NCI-H2171 (cell line): ENCODE measurements around the gene RIPK1.
A peak's percentile ranks its signal among the peaks of the same experiment; 100 is the strongest.
"Not testable (repeated sequence)": the region's sequence is repeated elsewhere in the genome, so short reads cannot be mapped to it uniquely, and the experiment has no call there.

Source experiments
- DNase-seq: peaks from one replicate; lab custom pipeline; 2025; lab: John Stamatoyannopoulos, UW

Gene RIPK1

DNA sequence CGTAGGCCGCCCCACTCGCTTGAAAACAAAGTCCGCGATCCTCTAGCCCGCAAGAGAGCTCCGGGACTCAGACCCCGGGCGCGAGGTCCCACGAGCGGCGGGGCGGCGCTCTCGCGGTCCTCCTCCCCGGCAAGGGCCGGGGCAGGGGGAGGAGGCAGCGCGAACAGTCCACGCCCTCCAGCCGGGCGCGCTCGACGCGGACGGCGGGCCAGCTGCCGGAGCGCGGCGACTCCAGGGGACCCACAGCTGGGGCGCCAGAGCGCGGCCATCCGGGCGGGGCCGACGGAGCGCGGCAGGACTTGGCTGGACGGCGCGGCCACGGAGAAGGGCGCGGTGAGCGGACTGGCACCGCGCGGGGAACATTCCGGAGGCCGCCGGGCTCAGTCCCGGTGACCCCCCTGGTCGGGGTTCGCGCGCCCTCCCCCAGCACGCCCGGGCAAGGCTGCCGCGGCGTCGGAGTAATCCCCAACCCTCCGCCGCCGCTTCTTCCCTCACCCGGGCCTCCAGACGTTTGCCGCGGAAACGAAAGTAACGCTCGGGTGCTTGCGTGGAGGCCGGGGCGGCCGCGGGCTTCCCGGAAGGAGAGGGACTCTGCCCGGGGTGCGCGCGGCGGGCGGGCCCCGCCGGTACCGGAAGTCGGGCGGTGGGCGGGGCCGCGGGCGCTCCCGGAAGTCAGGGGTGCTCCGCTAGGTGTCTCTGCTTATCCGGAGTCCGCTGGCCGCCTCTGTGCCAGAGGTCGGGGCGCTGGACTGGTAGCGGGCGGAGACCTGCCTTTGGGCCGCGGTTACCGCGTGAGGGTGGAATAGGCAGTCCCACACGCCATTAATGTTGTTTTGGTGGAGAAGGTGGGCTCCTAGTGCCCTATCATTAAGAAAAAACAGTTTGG lies at the start of gene RIPK1:
Gene RIPK1, plus strand, starts transcription at position 166 of the 886 bp plus-strand sequence. CDS start 8,330 bp downstream, outside the sequence.
- peak; percentile 89 for DNase-seq

DNA sequence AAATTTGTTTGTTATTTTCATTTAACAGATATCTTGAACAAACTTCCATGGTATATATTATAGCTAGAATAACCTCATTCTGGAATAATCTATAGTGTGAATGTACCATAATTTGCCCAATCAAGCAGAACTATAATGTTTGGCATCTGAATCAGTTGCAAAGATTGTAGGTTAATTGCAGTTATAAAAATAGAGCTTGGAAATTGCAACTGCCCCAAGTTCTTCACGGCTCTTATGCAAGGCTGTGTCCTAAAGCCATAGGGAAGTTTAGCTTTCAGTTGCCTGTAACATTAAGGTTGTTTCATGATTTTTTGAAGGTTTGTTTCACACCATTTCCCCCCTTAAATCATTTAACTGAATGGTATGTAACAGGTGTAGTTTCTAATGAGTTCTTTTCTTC lies 49.2 kb upstream of the RIPK1 start:
- DNase-seq = no peak

DNA sequence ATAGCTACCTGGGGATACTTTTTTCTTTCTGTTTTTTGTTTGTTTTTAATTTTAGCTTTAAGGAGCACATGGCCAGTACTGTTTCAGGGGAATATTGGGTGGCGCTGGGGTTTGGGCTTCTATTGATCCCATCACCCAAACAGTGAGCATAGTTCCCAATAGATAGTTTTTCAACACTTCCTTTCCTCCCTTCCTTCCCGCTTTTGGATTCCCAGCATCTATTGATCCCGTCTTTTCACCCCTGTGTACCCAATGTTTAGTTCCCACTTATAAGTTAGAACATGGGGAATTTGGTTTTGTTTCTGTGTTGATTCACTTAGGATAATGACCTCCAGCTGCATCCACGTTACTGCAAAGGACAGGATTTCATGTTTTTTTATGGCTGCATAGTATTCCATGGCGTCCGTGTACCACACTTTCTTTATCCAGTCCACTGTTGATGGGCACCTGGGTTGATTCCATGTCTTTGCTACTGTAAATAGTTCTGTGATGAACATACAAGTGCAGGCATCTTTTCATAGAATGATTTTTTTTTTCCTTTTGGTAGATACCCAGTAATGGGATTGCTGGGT lies 48.5 kb upstream of the RIPK1 start:
- DNase-seq = no peak

DNA sequence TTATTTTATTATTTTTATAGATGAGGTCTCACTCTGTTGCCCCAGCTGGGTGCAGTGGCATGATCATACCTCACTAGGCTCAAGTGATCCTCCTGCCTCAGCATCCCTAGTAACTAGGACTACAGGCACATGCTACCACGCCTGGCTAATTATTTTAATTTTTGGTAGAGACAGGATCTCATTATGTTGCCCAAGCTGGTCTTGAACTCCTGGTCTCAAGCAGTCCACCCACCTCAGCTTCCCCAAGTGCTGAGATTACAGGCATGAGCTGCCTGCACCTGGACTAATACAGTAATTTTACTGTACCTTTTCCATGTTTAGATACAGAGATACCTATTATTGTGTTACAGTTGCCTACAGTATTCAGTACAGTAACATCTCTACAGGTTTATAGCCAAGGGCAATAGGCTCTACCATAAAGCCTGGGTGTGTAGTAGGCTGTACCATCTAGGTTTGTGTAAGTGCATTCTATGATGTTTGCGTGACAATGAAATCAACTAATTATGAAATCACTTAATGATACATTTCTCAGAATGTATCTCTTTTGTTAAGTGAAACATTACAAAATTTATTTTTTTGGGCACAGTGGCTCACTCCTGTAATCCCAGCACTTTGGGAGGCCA lies 47.2 kb upstream of the RIPK1 start:
- DNase-seq = not testable (repeated sequence)

DNA sequence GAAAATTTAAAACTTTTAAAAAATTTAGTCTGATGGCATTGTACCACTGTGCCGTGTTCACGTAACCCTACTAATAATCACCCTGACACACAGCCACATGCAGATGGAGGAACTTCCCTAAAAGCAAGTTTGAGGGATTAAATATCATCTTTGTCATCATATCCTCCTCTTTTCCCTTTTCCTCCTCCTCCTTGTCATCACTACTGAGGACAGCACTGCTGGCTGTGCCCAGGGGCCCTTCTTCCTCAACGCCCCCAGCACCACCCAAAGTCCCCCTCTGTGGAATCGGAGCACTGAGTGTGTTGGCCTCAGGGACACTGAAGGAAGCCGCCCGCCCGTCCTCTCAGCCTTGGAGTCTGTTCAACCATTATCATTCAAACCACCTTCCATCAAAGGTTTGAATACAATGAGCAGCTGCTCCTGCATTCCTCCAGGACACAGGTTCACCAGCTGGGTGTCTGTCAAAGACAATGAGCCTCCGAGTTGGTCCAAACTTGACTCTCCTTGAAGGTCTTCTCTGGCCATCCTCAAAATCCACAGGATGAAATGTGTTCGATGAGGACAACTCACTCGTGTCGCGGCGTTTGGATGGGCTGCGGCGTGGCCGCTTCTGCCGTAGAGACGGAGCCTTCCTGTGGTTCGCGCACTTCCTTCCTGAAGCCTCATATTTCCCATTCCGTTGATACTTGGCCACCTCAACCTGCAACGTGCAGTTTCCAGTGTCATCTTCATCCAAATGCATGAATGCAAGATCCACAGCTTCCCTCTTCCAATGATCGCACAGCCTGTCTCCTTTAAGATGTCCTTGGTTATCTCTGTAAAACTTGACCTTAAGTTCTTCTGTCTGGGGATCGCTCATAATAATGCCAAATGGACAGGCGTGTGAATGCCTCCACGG lies 45.3 kb upstream of the RIPK1 start:
- no peak for DNase-seq

DNA sequence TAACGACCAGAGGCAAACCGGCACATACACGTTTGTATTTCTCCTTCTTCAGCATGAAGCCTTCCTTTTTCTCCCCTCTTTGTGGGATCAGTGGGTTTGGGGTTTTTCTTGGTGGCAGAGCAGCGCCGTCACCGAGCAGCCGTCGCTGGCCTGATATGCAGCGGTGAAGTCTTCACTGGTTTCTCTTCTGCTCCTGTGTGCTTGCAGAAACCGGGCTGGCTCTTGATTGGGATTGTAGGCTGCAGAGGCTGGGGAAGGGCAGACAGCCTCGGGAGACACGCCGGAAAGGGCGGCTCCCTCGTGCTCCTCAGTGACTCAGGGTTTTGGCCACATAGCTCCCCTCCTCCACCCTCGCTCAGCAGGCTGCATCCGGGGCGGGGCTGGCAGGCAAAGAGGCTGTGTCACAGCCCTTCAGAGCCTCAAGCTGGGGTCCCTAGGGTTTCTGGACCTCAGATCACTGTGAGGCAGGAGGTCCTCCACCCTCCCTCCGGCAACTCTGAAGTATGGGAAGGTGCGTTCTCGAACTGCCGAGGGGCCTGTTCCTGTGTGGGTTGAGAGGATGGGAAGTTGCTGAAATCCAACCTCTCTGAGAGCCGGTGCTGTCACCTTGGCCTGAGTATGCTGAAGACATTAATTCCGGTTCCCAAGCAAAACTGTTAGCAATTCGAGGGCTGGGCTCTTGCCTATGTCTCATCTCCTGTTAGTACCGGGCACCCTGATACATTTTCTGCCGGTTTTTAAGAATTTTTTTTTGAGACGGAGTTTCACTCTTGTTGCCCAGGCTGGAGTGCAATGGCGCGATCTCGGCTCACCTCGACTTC lies 44.4 kb upstream of the RIPK1 start:
- DNase-seq = peak; percentile 77

DNA sequence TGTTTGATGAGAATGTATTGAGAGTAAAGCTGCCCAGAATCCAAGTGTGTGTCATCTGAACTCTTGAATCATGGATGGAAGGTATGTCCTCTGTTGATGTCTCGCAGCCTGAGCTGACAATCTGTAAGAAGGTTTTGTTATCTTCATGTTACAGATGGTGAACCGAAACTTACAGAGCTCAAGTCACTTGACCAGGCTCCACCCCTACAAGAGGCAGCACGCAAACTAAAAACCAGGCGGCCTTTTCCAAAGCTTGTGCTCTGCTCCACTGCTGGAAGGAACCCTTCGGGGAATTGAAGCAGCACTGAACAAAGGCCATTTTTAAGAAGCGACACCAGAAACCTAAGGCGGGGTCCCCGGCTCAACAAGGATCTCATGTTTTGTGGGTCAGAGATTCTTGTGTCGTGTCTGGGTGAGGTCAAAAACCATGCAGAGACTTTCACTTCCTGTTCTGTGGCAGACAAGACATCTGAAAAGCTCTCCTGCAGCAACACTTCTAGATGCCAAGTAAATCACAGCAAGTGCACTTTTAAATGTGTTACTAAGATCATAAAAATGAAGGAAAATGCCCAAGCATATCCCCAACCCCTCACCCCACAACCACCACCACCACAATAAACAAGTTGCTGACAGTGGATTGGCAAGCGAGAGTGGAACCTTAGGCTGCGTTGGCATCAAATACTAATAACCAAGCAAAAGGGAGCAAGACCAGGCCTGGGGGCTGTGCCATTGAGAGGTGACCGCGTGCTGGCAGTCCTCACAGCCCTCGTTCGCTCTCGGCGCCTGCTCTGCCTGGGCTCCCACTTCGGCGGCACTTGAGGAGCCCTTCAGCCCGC lies 41.3 kb upstream of the RIPK1 start:
- DNase-seq = no peak

DNA sequence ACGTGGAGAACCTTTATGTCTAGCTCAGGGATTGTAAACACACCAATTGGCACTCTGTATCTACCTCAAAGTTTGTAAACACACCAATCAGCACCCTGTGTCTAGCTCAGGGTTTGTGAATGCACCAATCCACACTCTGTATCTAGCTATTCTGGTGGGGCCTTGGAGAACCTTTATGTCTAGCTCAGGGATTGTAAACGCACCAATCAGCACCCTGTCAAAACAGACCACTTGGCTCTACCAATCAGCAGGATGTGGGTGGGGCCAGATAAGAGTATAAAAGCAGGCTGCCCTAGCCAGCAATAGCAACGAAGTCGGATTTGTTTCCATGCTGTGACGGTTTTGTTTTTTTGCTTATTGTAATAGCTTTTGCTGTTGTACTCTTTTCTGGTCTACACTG lies 40.1 kb upstream of the RIPK1 start:
- DNase-seq = not testable (repeated sequence)

DNA sequence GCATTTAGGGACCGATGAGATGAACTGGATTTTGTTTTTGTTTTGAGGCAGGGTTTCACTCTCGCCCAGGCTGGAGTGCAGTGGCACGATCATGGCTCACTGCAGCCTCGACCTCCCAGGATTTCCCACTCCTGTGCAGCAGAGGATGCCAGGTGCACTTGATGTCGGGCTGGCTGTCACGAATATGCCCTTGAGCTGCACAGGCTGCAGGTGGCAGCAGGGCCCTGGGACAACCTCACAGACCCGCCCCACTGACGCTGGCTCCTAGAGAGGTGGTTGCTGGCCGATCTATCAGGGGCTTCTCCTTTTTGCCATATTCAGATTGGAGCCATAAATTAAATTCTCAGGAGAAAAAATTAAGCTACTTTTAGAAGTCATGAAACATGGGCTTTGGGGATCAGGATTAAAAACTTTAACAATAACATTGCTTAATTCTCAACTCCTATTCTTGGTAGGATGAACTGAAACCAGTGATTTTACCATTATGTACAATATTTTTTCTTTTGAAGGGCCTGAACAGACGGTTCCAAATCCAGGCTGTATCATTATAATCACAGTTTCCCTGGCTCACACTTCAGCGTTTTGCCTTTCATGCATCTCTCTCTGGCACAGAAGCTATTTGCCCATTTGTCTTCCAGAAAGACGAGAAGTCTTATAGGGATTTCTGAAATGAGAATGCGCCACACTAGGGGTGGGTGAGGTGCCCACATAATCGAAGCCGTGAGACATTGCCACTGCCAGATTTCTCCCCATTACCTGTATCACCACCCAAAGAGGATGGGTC lies 36.2 kb upstream of the RIPK1 start:
- DNase-seq = peak; percentile 44

DNA sequence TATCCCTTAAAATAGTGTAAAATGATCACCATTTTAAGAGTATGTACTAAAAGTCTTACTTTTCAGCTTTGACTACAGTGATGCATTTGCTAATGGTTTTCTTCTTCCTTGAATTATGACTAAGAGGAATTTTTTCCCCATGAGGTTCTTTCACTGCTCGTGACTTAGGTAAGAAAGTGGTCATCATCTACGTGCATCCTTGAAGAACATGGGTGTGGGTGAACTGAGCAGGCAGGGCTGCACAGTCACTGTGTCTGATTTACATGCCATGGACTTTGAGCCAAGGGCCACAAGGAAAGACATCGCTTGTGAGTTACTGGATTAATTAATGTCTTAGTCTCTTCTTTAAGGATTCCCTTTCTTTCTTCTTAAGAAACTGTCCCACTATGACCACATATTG lies 35.3 kb upstream of the RIPK1 start:
- no peak for DNase-seq

DNA sequence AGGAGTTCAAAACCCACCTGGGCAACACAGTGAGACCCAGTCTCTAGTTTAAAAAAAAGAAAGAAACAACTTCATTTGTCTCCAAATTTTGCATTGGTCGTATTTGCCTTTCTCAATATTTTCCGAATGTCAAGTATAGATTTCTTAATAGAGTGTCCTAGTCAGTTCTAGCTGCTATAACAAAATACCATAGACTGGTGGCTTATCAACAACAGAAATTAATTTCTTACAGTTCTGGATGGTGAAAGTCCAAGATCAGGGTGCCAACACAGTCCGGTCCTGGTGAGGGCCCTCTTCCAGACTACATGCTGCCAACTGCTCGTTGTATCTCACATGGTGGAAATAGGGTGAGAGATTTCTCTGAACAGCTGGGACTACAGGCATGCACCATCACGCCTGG lies 34.6 kb upstream of the RIPK1 start:
- no peak for DNase-seq

DNA sequence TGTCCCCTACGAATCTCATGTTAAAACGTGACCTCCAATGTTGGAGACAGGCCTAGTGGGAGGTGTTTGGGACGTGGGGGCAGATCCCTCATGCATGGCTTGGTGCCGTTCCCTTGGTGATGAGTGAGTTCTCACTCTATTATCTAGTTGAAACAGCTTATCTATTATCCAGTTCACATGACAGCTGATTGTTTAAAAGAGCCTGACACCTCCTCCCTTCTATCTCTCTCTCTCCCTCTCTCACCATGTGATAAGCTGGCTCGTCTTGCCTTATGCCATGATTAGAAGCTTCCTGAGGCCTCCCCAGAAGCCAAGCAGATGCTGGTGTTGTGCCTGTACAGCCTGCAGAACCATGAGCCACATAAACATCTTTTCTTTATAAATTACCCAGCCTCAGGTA lies 32.9 kb upstream of the RIPK1 start:
- DNase-seq = no peak

DNA sequence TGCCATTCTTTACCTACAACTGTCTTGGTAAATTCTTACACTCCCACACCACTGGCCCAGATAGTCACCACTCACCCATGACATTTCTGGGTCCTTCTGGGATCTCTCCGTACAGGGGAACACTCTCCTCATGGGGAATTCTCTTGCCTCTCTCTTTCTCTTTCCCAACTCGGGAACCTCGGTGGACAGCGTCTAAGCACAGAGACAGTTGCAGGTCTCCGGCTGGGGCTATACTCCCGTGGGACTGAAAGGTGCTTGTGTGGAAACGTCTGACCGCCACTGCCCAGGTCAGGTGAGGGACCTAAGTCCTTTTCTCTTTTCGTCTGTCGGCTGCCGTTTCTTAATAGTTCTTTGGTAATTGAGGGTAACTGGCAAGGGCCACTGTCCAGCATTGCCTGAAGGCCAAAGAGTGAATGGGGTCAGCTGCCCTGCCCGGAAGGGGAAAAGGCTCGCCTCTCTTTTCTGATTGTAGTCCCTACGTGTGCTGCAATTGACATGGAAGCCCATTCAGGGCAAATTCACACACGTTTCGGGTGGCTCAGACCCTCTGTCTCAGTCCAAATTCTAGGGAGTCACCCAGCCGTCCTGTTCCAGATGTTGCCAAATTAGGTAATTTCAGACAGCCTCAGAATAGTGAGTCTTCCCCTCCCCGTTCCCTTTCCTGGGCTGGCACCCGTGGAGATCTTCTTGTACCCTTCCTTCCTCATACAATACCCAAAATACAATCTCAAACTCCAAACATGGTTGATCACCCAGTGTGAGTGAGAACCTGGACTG lies 31.2 kb upstream of the RIPK1 start:
- DNase-seq = no peak

DNA sequence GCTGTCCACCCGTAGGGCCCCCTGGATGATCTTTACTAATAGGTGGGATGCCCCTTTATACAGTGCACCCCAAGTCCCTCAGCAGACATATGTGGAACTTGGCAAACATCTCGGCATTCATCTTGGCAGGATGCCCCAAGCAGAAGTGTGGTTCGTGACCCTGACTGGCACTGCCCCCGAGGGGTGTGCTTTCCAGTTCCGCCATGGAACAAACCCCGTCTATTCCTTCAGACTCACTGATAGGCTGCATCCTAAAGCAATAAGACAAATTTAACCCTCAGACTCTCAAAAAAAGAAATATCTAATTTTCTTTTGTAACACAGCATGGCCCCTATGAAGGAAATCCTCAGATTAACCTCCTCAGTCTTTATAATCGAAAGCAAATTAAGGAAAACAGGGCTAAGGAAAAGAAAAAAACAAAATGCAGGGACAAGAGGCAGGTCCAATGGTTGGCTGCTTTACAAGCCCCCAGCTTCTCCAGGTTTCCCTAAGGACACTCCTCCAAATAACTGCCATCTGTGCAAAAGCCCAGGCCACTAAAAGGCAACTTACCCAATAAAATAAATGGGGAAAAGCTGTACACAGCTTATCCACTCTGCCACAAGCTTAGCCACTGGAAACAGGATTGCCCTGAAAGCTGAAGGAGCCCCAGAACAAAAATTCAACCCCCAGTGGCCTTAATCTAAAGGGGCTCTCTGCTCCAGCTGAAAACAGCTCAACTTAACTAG lies 30.5 kb upstream of the RIPK1 start:
- peak; percentile 46 for DNase-seq

DNA sequence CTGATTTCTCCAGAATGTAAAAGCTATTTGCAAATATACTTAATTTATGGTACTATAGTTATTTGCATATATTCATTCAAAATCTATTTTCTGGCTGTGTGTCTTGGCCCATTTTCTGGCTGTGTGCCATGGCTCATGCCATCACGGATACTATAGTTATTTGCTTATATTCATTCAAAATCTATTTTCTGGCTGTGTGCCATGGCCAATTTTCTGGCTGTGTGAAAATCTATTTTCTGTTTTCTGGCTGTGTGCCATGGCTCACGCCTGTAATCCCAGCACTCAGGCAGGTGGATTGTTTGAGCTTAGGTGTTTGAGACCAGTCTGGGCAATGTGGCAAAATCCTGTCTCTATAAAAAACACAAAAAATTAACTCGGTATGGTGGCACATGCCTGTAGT lies 28.9 kb upstream of the RIPK1 start:
- peak; percentile 55 for DNase-seq

DNA sequence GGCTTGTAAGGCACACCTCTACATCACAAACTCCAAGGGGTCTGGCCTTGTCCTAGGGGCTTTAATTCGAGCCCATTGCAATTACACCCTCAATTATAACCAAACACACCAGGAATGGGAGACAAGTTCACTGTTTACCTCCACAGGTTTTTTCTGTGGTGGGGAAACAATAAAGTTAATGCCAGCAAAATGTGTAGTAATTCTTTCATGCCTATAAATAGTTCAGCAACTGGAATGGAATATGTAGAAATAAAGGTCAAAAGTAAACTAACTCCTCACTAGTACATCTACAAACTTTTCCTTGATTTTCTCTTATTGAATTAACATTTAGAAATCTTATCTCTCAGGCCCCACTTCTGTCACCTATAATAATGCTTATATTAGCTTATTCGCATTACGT lies 27.1 kb upstream of the RIPK1 start:
- DNase-seq = no peak

DNA sequence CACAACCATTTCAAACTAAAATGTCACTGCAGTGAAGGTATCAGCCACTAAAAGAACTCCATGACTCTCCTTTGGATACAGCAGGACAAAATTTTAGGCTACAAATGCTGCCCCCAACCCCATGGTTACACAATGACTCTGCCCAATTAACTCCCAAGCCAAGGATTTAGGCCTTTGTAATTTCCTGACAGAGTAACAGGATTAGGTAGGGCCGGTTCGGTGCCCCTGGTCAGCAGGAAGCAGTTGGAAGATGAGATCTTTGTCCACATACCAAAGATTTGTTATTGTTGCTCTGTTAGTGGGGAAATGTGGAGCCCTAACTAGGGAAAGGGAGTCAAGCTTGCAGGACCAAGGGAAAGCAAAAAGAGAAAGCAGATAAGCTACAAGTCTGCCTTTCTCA lies 26.7 kb upstream of the RIPK1 start:
- no peak for DNase-seq

DNA sequence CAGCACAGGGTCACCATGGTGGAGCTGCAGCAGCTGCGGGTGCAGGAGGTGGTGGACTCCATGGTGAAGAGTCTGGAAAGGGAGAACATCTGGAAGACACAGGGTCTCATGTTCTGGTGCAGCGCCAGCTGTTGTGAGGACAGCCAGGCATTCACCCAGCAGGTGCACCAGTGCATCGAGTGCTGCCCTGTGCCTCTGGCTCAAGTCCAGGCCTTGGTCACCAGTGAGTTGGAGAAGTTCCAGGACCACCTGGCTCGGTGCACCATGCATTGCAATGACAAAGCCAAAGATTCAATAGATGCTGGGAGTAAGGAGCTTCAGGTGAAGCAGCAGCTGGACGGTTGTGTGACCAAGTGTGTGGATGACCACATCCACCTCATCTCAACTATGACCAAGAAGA lies 22.9 kb upstream of the RIPK1 start:
- no peak for DNase-seq
